ENCODE data around the gene CPN2. TPM values are rescaled to one million over a fixed set of nuclear protein-coding genes. Genes with fewer than 3 reads are reported as not detected.
A peak's percentile ranks its signal among the peaks of the same experiment; 100 is the strongest.

CPN2 gene
- total and polyA plus RNA-seq, 2 of the 13 experiments (the other 11 are each of a cell fraction or from before 2014, with no cell fraction given): 26.7 to 27.7 TPM

- 0 out of 2 replicates have a peak, but pooled peaks have one; percentile 34 for TF ChIP-seq SMYD3 (CRISPR knock-in tag; IDR thresholded peaks at IDR 0.05)
- TF ChIP-seq HCFC1 (IDR thresholded peaks at IDR 0.05; ENCODE audit: low read depth, low read length): no peak
- TF ChIP-seq KLF15 (CRISPR knock-in tag; IDR thresholded peaks at IDR 0.05; ENCODE audit: borderline replicate concordance): peak; percentile 51; the same call in 1 of the 2 replicates
- TF ChIP-seq YEATS2 (CRISPR knock-in tag; IDR thresholded peaks at IDR 0.05; ENCODE audit: borderline replicate concordance): no peak
- no peak for TF ChIP-seq ZNF878 (CRISPR knock-in tag; IDR thresholded peaks at IDR 0.05)
- peak; percentile 56; the same call in 1 of the 2 replicates for TF ChIP-seq GABPB1 (CRISPR knock-in tag; IDR thresholded peaks at IDR 0.05)
- no peak for TF ChIP-seq ZNF75D (CRISPR knock-in tag; IDR thresholded peaks at IDR 0.05; ENCODE audit: borderline replicate concordance)
- TF ChIP-seq ZNF883 (CRISPR knock-in tag; IDR thresholded peaks at IDR 0.05; ENCODE audit: not compliant biosample characterization): no peak
- TF ChIP-seq FOXP4 (CRISPR knock-in tag; IDR thresholded peaks at IDR 0.05): peak; percentile 70
- peak; percentile 82; the same call in 1 of the 2 replicates for TF ChIP-seq MEIS2 (CRISPR knock-in tag; IDR thresholded peaks at IDR 0.05)
- TF ChIP-seq FOXC1 (CRISPR knock-in tag; IDR thresholded peaks at IDR 0.05; ENCODE audit: borderline replicate concordance): peak; percentile 78; the same call in 1 of the 2 replicates
- no peak; the same call in 1 of the 2 replicates for TF ChIP-seq EHMT2 (IDR thresholded peaks at IDR 0.05; ENCODE audit: borderline replicate concordance, low read depth, low read length)
- no peak for TF ChIP-seq ZNF296 (CRISPR knock-in tag; conservative IDR thresholded peaks at IDR 0.05)
- no peak for TF ChIP-seq ZFYVE20 (CRISPR knock-in tag; IDR thresholded peaks at IDR 0.05; ENCODE audit: borderline replicate concordance, low read depth)
- TF ChIP-seq JDP2 (CRISPR knock-in tag; IDR thresholded peaks at IDR 0.05; ENCODE audit: borderline replicate concordance): no peak
- TF ChIP-seq SKIL (CRISPR knock-in tag; IDR thresholded peaks at IDR 0.05; ENCODE audit: borderline replicate concordance): no peak
- TF ChIP-seq ASH2L (IDR thresholded peaks at IDR 0.05; ENCODE audit: insufficient read length, low read depth, low read length): no peak
- no peak for TF ChIP-seq ZNF629 (CRISPR knock-in tag; conservative IDR thresholded peaks at IDR 0.05)
- TF ChIP-seq, protein P1, sequence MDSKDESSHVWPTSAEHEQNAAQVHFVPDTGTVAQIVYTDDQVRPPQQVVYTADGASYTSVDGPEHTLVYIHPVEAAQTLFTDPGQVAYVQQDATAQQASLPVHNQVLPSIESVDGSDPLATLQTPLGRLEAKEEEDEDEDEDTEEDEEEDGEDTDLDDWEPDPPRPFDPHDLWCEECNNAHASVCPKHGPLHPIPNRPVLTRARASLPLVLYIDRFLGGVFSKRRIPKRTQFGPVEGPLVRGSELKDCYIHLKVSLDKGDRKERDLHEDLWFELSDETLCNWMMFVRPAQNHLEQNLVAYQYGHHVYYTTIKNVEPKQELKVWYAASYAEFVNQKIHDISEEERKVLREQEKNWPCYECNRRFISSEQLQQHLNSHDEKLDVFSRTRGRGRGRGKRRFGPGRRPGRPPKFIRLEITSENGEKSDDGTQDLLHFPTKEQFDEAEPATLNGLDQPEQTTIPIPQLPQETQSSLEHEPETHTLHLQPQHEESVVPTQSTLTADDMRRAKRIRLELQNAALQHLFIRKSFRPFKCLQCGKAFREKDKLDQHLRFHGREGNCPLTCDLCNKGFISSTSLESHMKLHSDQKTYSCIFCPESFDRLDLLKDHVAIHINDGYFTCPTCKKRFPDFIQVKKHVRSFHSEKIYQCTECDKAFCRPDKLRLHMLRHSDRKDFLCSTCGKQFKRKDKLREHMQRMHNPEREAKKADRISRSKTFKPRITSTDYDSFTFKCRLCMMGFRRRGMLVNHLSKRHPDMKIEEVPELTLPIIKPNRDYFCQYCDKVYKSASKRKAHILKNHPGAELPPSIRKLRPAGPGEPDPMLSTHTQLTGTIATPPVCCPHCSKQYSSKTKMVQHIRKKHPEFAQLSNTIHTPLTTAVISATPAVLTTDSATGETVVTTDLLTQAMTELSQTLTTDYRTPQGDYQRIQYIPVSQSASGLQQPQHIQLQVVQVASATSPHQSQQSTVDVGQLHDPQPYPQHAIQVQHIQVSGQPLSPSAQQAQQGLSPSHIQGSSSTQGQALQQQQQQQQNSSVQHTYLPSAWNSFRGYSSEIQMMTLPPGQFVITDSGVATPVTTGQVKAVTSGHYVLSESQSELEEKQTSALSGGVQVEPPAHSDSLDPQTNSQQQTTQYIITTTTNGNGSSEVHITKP (CRISPR knock-in tag; IDR thresholded peaks at IDR 0.05; ENCODE audit: low read depth): peak; percentile 90
- no peak for TF ChIP-seq TBL1XR1 (IDR thresholded peaks at IDR 0.05; ENCODE audit: borderline replicate concordance, low read length, partially characterized antibody)
- peak; percentile 54; the same call in 1 of the 2 replicates for TF ChIP-seq CREM (IDR thresholded peaks at IDR 0.05)
- TF ChIP-seq CREM (CRISPR knock-in tag; IDR thresholded peaks at IDR 0.05): no peak
- TF ChIP-seq HMGA1 (CRISPR knock-in tag; conservative IDR thresholded peaks at IDR 0.05): no peak
Measured at GRCh38 chr3:194351080-194351672, at the start of gene CPN2 (continued).
